HG03045 (cell line): ENCODE data around the gene WIPF2.

ENCODE experiments used
- ATAC-seq: cut with Tn5 transposase; IDR thresholded peaks from one replicate; pipeline ENCODE4 v1.9.1; 2021; ENCODE audit warnings: mild to moderate bottlenecking, moderate library complexity; ENCODE audit not compliant: unreplicated experiment

WIPF2 gene

GRCh38 chr17:40244255-40244654 lies 25.2 kb downstream of the WIPF2 start:
- ATAC-seq: no peak

GRCh38 chr17:40247926-40248495 lies 28.9 kb downstream of the WIPF2 start:
- ATAC-seq: no peak

- no peak for ATAC-seq
Observed at GRCh38 chr17:40248507-40248906, 29.4 kb downstream of the WIPF2 start.

- no peak for ATAC-seq
Observed at GRCh38 chr17:40251576-40251975, 32.5 kb downstream of the WIPF2 start.

GRCh38 chr17:40253565-40253964 lies 34.5 kb downstream of the WIPF2 start:
- ATAC-seq: no peak

- no peak for ATAC-seq
Observed at GRCh38 chr17:40259505-40259904, 40.4 kb downstream of the WIPF2 start.

GRCh38 chr17:40260528-40260927 lies 41.4 kb downstream of the WIPF2 start:
- ATAC-seq: no peak

GRCh38 chr17:40264458-40265185 lies 45.5 kb downstream of the WIPF2 start:
- ATAC-seq: no peak

- no peak for ATAC-seq
Observed at GRCh38 chr17:40265337-40265736, 46.2 kb downstream of the WIPF2 start.

- ATAC-seq: no peak
Observed at GRCh38 chr17:40266882-40267281, 47.8 kb downstream of the WIPF2 start.

- no peak for ATAC-seq
Observed at GRCh38 chr17:40268141-40268712, 49.1 kb downstream of the WIPF2 start.

GRCh38 chr17:40278414-40278813 lies 59.3 kb downstream of the WIPF2 start:
- no peak for ATAC-seq

GRCh38 chr17:40279402-40279801 lies 60.3 kb downstream of the WIPF2 start:
- no peak for ATAC-seq

GRCh38 chr17:40281663-40282062 lies 62.6 kb downstream of the WIPF2 start:
- no peak for ATAC-seq

- ATAC-seq: no peak
Observed at GRCh38 chr17:40283662-40284061, 64.6 kb downstream of the WIPF2 start.

- ATAC-seq: no peak
Observed at GRCh38 chr17:40284085-40284713, 65.1 kb downstream of the WIPF2 start.

- no peak for ATAC-seq
Observed at GRCh38 chr17:40286473-40286872, 67.4 kb downstream of the WIPF2 start.

GRCh38 chr17:40287159-40287493 lies 68.0 kb downstream of the WIPF2 start:
- ATAC-seq: no peak

GRCh38 chr17:40287494-40288369 lies 68.6 kb downstream of the WIPF2 start, which contains the start of gene CDC6:
Gene CDC6 (plus strand): TSS chr17:40287879. CDS start chr17:40289421, 1,542 bp downstream.
- ATAC-seq: peak; percentile 94

- ATAC-seq: no peak
Observed at GRCh38 chr17:40290629-40291280, 71.7 kb downstream of the WIPF2 start.
